ENCODE data around the gene TIGD4.

TIGD4 gene

GRCh38 chr4:152734015-152734698 is 45.4 kb downstream of the TIGD4 start:
- TF ChIP-seq TAF1 (IDR thresholded peaks at IDR 0.05; ENCODE audit: borderline replicate concordance, insufficient read depth, low read length), result no peak
- no peak for TF ChIP-seq REST (IDR thresholded peaks at IDR 0.05; ENCODE audit: insufficient read depth in 1 of 2, low read depth in 2 of 2, low read length in 2 of 2)
- no peak for TF ChIP-seq POLR2AphosphoS5 (IDR thresholded peaks at IDR 0.05; ENCODE audit: low read depth, low read length)
- no peak for TF ChIP-seq SIN3A (IDR thresholded peaks at IDR 0.05; ENCODE audit: borderline replicate concordance, insufficient read depth, low read length)
- TF ChIP-seq FOXP2 (optimal IDR thresholded peaks at IDR 0.05; ENCODE audit: borderline replicate concordance, extremely low read depth, extremely low read length, insufficient read depth), result no peak

DNA sequence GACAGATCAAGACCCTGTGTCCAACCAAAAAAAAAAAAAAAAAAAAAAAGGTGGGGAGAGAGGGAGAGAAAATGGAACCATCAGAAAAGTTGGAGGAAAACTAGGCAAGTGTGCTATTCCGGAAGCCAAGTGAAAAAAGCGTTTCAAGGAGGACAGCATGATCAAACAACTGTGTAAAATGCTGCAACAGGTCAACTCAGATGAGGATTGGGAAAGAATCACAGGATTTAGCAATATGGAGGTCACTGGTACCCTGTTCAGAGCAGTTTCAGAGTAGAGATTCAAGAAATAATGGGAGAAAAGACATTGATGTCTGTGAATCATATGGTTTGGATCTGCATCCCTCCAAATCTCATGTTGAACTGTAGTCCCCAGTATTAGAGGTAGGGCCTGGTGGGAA is 47.5 kb downstream of the TIGD4 start:
- TF ChIP-seq TAF1 (IDR thresholded peaks at IDR 0.05; ENCODE audit: borderline replicate concordance, insufficient read depth, low read length), result no peak
- TF ChIP-seq SIN3A (IDR thresholded peaks at IDR 0.05; ENCODE audit: borderline replicate concordance, insufficient read depth, low read length), result no peak
- no peak for TF ChIP-seq FOXP2 (optimal IDR thresholded peaks at IDR 0.05; ENCODE audit: borderline replicate concordance, extremely low read depth, extremely low read length, insufficient read depth)
- no peak for TF ChIP-seq REST (IDR thresholded peaks at IDR 0.05; ENCODE audit: insufficient read depth in 1 of 2, low read depth in 2 of 2, low read length in 2 of 2)
- TF ChIP-seq POLR2AphosphoS5 (IDR thresholded peaks at IDR 0.05; ENCODE audit: low read depth, low read length), result no peak

DNA sequence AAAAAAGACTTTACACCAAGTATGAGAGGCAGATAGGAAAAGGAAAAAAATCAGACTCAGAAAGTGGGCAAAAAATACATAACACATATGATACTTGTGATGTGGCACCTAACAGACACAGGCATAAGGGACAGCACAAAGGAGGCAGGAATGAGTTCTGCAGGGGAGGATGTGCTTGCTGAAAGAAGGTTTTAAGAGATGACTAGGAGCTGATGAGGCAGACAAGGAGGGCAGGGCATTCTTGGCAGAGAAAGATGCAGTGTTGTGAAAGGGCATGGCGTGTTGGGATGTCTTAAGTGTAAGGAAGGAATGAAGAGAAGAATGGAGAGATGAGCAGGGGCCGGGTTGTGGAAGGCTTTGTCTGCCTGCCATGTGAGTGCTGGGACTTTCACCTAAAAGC is 50.1 kb downstream of the TIGD4 start:
- TF ChIP-seq REST (IDR thresholded peaks at IDR 0.05; ENCODE audit: insufficient read depth in 1 of 2, low read depth in 2 of 2, low read length in 2 of 2), result no peak
- TF ChIP-seq POLR2AphosphoS5 (IDR thresholded peaks at IDR 0.05; ENCODE audit: low read depth, low read length), result no peak

GRCh38 chr4:152728343-152728742 is 51.2 kb downstream of the TIGD4 start:
- TF ChIP-seq POLR2AphosphoS5 (IDR thresholded peaks at IDR 0.05; ENCODE audit: low read depth, low read length), result no peak
- TF ChIP-seq FOXP2 (optimal IDR thresholded peaks at IDR 0.05; ENCODE audit: borderline replicate concordance, extremely low read depth, extremely low read length, insufficient read depth), result no peak
- no peak for TF ChIP-seq REST (IDR thresholded peaks at IDR 0.05; ENCODE audit: insufficient read depth in 1 of 2, low read depth in 2 of 2, low read length in 2 of 2)
- TF ChIP-seq SIN3A (IDR thresholded peaks at IDR 0.05; ENCODE audit: borderline replicate concordance, insufficient read depth, low read length), result no peak
- TF ChIP-seq TAF1 (IDR thresholded peaks at IDR 0.05; ENCODE audit: borderline replicate concordance, insufficient read depth, low read length), result no peak

- TF ChIP-seq TAF1 (IDR thresholded peaks at IDR 0.05; ENCODE audit: borderline replicate concordance, insufficient read depth, low read length) (no peak), REST (IDR thresholded peaks at IDR 0.05; ENCODE audit: insufficient read depth in 1 of 2, low read depth in 2 of 2, low read length in 2 of 2) (no peak), POLR2AphosphoS5 (IDR thresholded peaks at IDR 0.05; ENCODE audit: low read depth, low read length) (no peak), SIN3A (IDR thresholded peaks at IDR 0.05; ENCODE audit: borderline replicate concordance, insufficient read depth, low read length) (no peak), FOXP2 (optimal IDR thresholded peaks at IDR 0.05; ENCODE audit: borderline replicate concordance, extremely low read depth, extremely low read length, insufficient read depth) (no peak)
These were observed 51.7 kb downstream of the TIGD4 start for GRCh38 chr4:152727784-152728183.
